Endometrium (tissue), 2 donors: ENCODE data around the gene HNRNPM.
"Not testable (repeated sequence)": the region's sequence is repeated elsewhere in the genome, so short reads cannot be mapped to it uniquely, and the experiment has no call there.

Experiments used
- FAIRE-seq: peaks from 2 replicates; lab custom pipeline; 2012; peaks lifted over from hg19 to GRCh38; lab: Jason Lieb, UNC
- donor health status: control.
- donor health status: control.

HNRNPM gene

DNA sequence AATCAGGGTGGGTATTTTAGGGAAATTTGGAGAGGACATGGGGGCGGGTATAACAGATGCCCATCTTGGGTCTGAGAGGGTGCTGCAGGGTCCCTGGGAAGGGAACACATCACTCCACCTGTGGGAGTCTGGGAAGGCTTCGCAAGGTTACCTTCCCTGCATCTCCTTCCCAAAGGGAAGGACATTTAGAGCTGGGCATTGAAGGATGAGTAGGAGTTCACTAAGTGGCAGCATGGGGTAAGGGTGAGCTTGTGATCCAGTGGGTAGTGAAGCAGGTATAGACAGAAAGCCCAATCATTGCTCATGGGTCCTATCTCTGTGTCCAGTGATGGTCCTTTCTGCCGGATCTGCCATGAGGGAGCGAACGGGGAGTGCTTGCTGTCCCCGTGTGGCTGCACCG lies 18.5 kb upstream of the HNRNPM start:
- no peak for FAIRE-seq

DNA sequence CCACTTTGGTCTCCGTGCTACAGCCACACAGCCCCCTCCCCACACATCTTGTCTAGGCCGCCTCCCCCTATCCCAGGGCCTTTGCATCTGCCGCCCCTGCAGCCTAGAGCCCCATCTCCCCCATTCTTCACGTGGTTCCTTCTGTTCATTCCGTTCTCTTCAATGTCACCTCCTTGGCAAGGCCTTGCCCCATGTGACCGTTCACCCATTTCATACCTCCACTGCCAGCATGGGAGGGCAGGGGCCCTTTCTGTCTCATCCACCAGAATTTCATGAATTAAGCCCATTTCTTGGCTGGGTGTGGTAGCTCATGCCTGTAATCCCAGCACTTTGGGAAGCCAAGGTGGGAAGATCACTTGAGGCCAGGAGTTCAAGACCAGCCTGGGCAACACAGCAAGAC lies 15.7 kb upstream of the HNRNPM start:
- no peak for FAIRE-seq

DNA sequence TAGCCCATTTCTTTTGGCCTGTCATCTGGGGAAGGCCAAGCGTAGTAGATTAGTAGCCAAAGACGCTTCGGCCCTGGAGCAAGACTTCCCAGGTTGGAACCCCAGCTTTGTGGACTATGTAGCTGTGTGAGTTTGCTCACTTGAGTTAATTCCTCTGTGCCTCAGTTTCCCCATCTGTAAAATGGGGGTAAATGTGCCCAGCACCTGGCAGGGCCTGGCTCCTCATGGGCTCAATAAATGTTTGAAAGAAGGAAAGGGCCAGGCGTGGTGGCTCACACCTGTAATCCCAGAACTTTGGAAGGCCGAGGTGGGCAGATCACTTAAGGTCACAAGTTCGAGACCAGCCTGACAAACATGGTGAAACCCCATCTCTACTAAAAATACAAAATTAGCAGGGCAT lies 14.9 kb upstream of the HNRNPM start:
- no peak for FAIRE-seq

DNA sequence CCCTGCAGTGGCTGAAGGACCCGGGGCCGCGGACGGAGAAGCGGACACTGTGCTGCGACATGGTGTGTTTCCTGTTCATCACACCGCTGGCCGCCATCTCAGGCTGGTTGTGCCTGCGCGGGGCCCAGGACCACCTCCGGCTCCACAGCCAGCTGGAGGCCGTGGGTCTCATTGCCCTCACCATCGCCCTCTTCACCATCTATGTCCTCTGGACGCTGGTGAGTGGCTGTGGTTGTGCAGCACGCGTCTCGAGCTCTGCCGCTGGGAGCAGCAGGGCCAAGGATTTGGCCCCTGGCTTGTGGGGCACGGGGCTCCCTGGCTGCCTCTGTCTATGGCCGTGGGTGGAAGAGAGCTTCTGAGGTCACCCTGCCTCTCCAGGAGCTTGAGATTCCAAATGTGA lies 14.1 kb upstream of the HNRNPM start:
- FAIRE-seq, result no peak

DNA sequence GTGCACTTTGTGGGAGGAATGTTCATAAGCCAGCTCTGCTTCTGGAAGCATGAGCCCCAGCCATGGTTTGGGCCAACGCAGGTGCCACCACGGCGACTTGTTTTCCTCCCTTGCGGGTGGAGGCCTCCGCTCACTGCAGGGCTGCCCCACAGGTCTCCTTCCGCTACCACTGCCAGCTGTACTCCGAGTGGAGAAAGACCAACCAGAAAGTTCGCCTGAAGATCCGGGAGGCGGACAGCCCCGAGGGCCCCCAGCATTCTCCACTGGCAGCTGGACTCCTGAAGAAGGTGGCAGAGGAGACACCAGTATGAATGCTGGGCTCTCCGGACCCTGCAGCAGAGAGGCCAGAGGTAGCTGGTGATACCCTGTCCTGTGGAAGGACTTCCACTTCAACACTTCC lies 6.5 kb upstream of the HNRNPM start:
- no peak for FAIRE-seq

DNA sequence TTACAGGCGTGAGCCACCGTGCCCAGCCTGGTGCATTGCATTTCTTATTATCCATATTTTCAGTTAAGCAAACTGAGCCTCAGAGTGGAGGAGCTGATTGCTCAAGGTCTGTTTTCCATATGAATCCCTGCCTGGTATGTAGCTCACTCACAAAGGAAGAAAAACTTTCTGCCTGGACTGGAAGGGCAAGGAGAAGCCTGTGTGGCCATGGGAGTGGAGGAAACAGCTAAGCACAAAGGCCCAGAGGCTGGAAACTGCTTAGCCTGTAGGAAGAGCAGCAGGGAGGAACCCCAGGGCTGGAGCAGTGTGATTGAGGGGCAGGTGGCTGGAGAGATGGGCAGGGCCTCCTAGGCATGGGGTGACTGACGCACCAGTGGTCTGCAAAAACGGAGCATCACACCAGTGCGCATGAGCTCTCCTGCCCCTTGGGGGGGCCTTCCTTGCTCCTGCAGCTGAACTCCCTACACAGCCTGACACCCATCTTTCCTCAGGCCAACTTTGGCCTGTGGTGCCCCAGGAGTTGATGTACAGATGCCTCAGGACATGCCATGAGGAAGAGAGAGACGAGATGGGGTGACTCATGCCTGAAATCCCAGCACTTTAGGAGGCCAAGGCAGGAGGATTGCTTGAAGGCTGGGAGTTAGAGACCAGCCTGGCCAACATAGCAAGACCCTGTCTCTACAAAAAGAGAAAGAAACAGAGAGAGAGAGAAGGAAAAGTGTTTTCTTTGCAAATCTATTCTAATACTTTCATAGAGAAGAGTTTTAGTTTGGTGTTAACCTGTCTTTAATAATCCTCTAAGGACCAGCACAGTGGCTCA lies 2.8 kb upstream of the HNRNPM start:
- FAIRE-seq, result no peak

DNA sequence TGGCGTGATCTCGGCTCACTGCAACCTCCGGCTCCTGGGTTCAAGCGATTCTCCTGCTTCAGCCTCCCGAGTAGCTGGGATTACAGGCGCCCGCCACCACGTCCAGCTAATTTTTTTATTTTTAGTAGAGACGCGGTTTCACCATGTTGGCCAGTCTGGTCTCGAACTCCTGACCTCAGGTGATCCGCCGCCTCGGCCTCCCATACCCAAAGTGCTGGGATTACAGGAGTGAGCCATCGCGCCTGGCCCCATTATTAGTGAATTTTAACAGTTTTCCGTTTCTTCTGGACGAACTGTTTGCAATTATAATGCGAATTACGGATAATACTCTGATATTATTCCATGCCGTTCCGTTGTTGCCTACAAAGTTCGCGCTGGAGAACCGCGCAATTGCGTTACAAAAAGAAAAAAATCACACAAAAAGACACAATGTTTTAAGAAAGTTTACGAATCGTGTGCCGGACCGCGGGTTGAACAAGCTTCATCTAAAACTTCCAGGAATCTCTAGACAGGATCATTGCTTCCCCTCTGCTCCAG lies 567 bp upstream of the HNRNPM start:
- FAIRE-seq, result not testable (repeated sequence)

DNA sequence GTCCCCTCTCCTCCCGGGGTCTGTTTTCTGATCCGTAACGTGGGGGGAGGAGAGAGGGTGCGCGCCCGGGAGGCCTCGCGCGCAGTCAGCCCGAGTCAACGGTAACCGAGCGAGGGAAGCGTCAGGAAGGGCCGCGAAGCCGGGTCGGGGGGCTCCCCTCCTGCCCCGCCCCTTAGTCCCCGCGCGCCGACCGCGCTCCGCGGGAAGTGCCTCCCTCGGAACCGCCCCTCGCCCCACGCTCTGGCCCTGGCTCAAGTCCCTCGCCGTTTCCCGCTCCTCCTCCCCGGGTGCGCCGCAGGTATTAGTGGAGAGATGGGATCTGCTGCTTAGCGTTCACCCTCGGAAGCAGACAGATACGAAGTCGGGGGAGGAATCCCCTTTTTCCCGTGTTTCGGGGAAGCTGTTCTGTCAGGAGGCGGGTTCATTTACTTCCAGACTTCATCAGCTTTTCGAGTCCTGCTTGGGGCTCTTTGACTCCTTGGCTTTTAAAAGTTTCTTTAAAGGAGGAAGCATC lies 770 bp downstream of the HNRNPM start:
- no peak for FAIRE-seq

DNA sequence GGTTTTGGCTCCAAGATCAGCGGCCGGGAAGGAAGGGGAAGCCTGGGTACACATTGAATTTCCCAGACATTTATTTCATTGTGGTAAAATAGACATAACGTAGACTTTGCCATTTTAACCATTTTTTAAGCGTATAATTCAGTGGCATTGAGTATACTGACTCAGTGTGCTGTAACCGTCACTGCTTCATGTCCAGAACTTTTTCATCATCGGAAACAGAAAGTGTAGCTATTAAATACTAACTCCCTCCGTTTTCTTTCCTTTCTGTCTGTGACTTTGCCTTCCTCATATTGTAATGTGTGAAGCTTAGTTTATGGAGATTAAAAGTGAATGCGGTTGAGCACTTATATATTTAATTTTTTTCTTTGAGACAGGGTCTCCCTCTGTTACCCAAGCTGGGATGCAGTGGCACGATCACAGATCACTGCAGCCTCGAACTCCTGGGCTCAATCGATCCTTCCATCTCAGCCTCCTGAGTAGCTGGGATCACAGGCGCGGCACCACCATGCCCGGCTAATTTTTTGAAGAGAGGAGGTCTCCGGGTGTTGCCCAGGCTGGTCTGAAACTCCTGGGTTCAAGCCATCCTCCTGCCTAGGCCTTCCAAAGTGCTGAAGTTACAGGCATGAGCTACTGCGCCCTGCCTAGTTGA lies 1.4 kb downstream of the HNRNPM start:
- no peak for FAIRE-seq

DNA sequence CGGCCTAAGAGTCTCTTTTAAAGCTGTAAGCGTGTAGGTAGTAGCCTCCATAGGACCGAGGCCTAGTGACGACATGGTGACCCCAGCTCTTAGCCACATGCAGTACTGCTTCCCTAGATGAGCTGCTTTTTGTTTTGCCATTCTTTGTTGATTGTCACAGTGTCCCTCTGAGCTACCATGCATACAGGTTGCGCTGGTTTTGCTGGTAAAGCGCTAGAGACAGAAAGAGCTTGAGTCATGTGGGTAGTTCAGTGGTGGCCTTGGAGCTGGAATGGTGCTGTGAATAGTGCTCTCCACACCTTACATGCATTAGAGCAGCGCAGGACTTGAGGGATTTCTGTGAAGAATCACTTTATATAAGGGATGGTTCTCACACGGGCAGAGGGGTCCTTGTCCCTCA lies 5.1 kb downstream of the HNRNPM start:
- no peak for FAIRE-seq

DNA sequence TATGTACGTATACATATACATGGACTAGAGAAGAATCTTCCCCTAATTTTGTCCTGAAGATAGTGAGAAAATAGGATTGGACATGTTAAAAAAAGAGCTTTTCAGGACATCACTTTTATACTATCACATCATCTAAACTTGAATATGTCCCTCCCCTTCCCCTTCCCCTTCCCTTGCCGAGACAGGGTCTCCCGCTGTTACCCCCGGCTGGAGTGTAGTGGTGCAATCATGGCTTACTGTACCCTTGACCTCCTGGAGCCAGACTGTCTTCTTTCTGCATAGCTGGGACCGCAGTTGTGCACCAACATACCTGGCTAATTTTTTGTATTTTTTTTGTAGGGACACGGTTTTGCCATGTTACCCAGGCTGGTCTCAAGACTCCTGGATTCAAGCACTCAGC lies 6.6 kb downstream of the HNRNPM start:
- no peak for FAIRE-seq

DNA sequence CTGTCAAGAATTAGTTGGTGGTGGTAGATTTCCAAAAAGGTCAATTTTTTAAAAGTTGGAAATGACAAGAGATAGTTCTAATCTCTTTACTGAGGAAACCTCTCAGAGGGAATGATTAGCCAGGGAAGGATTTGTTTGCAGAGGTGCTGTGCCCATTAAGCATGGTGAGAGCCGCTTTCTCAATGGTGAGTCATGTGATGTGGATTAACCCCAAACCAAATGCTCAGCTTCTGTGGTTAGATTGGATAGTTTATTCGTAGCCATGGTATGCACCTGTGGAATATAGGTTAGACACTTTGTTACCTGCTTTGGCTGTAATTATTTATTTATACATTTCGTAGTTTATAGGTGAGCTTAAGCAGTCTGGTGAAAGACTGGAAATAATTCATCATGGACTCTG lies 7.1 kb downstream of the HNRNPM start:
- FAIRE-seq, result no peak

DNA sequence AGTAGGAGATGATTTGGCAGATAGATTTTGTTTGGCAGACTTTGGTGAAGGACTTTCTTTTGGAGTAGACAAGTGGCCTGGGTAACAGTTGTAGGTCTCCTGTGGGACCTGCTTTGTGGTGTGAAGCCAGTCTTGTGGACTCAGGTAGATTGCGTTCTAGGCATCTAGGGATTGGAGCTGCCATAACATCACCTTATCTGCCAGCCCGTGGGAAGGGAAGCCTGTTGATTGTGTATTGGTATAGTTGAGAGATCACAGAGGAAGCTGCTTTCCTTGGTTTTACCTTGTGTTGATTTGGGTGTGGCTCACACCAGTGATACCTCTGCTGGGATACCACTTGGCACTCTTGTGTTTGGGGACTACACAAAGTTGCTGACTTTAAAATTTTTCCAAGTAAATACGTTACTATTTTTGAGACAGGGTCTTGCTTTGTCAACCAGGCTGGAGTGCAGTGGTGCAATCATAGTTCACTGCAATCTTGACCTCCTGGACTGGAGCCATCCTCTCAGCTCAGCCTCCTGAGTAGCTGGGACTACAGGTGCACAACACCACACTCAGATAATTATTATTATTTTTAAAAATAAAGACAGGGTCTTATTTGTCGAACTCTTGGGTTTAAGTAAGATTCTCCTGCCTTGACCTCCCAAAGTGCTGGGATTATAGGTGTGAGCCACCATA lies 7.8 kb downstream of the HNRNPM start:
- no peak for FAIRE-seq

DNA sequence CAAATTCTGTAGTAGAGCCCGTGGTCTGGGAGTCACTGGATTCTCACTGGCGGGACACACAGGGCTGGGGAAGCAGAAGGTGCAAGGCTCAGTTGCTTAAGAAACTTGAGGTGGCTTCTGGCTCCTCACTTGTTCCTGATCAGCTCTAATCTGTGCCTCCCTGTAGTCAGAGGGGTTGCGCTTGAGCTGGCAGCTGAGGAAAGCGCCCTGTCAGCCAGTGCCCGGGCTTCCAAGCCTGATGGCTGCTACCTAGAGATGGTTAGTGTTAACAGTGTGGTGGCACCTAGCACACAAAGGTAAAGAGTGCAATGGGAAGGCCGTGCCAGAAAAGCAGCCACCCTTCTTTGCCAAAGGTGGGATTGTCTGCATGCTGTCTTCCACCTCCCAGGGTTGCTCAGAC lies 8.8 kb downstream of the HNRNPM start:
- no peak for FAIRE-seq

DNA sequence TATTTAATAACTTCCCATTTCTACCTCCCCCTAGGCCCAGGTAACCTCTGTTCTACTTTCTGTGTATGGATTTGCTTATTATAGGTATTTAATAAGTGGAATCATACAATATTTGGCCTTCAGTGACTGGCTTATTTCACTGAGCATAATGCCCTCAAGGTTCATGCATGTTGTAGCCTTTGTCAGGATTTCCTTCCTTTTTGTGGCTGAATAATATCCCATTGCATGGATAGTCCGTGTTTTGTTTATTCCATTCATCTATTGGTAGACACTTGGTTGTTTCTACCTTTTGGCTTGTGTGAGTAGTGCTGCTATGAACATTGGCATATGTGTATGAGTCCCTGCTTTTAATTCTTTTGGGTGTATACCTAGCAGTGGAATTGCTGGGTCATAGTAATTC lies 9.4 kb downstream of the HNRNPM start:
- FAIRE-seq, result no peak

DNA sequence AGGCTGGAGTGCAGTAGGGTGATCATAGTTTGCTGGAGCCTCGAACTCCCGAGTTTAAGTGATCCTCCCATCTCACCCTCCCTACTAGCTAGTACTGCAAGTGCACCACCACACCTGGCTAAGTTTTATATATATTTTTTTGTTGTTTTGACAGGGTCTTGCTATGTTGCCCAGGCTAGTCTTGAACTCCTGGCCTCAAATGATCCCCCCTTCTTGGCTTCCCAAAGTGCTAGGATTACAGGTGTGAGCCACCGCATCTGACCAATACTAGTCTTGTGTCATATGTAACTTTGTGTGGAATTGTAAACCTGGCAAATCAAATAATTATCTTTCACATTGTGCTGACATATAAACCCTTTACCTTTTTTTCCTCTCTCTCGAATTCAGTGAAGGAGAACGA lies 10.2 kb downstream of the HNRNPM start:
- no peak for FAIRE-seq

DNA sequence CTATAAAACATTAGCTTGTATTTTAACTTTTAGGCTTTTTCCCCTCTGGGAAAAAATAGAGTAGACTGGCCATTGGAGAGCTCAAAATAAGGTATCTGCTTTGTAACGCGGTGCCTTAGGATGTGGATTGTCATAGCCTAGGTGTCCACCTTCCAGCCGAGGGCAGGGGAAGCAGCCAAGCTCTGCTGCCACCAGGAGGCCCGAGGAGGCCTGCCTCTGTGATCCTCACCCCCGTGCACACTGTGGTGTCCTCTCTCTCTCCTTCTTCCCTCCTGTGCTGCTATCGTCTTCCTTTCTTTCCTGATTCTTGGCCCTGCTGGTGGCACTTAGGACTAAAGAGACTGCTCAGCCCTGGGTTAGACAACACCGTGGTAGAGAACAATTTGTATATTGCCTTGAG lies 11.3 kb downstream of the HNRNPM start:
- FAIRE-seq, result no peak

DNA sequence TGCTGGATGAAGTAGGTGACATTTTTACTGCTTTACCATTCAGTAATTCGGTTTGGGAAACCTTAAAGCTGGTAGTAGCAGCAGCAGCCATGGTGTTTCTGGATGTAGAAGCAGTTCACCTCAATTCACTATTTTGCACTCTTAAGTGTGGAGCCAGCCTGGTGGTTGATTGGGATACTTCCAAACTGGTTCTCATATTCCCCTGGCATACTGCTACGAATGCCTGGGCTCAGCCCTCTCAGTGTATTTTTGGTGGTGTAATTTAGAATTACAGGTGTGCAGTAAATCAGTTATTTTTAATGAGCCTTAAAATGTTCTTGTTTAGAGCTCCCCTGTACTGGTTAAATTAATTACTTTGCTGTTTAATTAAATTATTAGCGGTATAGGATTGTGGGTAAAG lies 12.4 kb downstream of the HNRNPM start:
- no peak for FAIRE-seq

DNA sequence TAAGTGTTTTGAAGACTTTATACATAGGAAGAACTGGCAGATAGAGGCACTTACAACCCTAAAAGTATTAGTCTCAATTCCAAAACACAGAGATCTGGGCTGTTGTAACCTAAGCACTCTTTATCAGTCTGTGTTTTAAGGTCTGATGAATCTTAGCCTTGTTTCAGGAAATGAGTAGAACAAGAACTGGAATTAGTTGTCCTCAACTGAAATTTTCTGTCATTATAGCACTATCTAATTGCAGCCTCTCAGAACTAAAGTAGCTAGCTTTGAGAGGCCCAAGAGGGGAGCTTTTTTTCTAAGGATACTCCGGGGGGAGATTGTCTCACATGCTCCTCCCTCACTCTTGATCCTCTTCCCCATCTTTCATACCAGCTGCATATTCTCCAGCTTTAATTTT lies 13.1 kb downstream of the HNRNPM start:
- FAIRE-seq, result no peak

DNA sequence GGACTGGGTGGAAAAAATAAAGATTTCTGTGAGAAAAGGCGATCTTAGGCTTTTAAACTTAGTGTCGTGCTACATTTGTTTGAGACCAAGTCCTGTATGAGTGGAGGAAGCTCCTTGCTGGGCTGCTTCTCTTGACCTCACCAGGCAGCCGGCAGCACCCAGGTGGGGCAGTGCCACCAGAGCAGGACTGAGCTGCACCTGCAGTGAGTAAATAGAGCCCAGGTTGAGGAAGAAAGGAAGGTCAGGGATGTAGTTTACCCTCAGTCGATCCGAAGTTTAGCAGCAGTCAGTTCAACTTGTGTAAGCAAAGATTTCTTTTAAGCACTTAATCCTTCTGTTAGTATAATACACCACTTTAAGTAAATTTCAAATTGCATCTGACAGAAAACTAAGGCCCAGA lies 13.6 kb downstream of the HNRNPM start:
- FAIRE-seq, result no peak

DNA sequence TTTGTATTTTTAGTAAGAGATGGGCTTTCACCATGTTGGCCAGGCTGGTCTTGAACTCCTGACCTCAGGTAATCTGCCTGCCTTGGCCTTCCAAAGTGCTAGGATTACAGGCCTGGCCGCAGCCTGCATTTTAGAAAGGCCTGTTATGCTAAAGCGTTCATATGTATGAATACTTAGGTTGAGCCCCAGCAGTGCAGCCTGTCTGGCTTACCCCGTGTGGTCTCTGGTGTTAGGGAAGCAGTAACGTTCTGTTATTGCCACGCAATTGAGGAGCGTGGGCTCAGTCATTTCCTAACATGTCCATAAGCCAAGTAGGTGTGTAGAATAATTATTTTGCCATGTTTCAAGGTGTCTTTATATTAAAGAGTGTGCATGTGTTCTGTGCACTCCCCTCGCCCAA lies 14.3 kb downstream of the HNRNPM start:
- FAIRE-seq, result no peak

DNA sequence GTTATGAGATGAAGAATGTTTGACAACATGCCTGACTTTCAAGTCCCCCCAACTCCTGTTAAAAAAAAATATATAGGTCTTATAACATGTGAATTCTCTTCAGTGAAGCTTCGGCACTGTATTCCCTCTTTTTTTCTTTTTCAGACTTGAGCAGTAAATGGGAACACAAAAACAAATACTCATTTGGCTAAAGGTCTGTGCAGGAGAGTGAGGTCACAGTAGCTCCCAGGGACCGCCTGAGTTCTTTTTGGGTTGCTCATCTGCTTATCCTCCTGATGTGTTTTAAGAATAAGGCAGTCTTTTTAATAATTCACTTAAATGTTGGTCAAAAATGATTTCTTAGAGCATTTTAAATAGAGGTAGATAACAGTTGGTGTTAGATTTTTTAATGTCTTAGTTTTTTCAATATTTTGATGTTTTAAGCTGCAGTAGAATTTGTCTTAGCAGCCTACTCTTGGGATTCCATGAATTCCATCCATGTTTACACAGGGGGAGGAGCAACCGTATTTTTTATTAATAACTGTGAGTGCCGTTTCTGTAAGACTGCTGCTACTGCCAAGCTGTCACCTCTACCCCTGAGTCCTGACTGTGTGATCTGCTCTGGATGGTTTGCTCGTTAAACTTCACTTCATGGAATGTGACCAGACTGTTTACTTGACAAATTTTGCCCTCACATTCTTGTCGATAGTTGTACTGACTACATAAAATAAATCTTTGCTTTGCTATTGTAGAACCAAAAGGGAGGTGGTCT lies 14.9 kb downstream of the HNRNPM start:
- FAIRE-seq, result peak; percentile 15
